H1 (cell line): ENCODE results near the gene CTSH. TPM values are rescaled to one million over a fixed set of nuclear protein-coding genes. Genes with fewer than 3 reads are reported as not detected.

ENCODE experiments used
- CTCF ChIA-PET: fragments of 300-600 bp; sonication (Branson Sonifier 250); formaldehyde crosslinking; loops from one replicate; lab custom pipeline; 2021; ENCODE audit not compliant: partially characterized antibody; lab: Charles Lee
- POLR2A ChIA-PET: fragments of 300-600 bp; sonication (Branson Sonifier 250); formaldehyde crosslinking; loops from one replicate; lab custom pipeline; 2021; ENCODE audit warnings: inconsistent platforms; ENCODE audit not compliant: partially characterized antibody; lab: Charles Lee
- DNase-seq, 2 experiments: peaks; one replicate each; pipeline versions ENCODE4 v3.0.0 to v3.0.0-alpha.2; 2010 to 2022; ENCODE audit warnings: low spot score in 2 of 2, low read depth in 1 of 2, mixed read lengths in 1 of 2
- FAIRE-seq: peaks from 2 replicates; lab custom pipeline; 2011; peaks lifted over from hg19 to GRCh38; lab: Jason Lieb, UNC
- H2AFZ ChIP-seq: 2 replicates; pipeline ENCODE4 v1.8.1; 2012; ENCODE audit warnings: low read length, inconsistent platforms
- H2AK5ac ChIP-seq: 2 replicates; pipeline ENCODE4 v1.6.1; 2013; ENCODE audit warnings: low read depth, low read length
- H2BK120ac ChIP-seq: replicated peaks from 2 replicates; pipeline ENCODE3; 2013; ENCODE audit warnings: low read depth, low read length, inconsistent platforms
- H2BK12ac ChIP-seq: 2 replicates; pipeline ENCODE4 v1.6.1; 2013; ENCODE audit warnings: low read depth, low read length
- H2BK15ac ChIP-seq: 2 replicates; pipeline ENCODE4 v1.6.1; 2013; ENCODE audit warnings: low read length
- H2BK20ac ChIP-seq: 2 replicates; pipeline ENCODE4 v1.6.1; 2013; ENCODE audit warnings: low read length
- H2BK5ac ChIP-seq: 2 replicates; pipeline ENCODE4 v1.6.1; 2013; ENCODE audit warnings: low read depth, low read length
- H3K14ac ChIP-seq: 2 replicates; pipeline ENCODE4 v1.6.1; 2013; ENCODE audit warnings: inconsistent platforms; ENCODE audit not compliant: insufficient read length
- H3K18ac ChIP-seq: 2 replicates; pipeline ENCODE4 v1.6.1; 2013; ENCODE audit warnings: low read length; ENCODE audit errors: extremely low read depth
- H3K23ac ChIP-seq: 2 replicates; pipeline ENCODE4 v1.6.1; 2013; ENCODE audit warnings: inconsistent platforms; ENCODE audit not compliant: insufficient read length
- H3K23me2 ChIP-seq: 2 replicates; pipeline ENCODE4 v1.6.1; 2013; ENCODE audit warnings: low read depth, low read length
- H3K27ac ChIP-seq: 2 replicates; pipeline ENCODE4 v1.6.1; 2011; ENCODE audit warnings: low read depth, low read length, inconsistent platforms
- H3K27me3 ChIP-seq, 4 experiments: replicated peaks in 1 of 4; 1 replicate in 1 of 4; 2 replicates in 3 of 4; pipeline versions ENCODE4 v1.6.1 to v1.8.1; 2011 to 2013; ENCODE audit warnings: low read length in 3 of 4, mild to moderate bottlenecking in 3 of 4, inconsistent platforms in 2 of 4, mixed read lengths in 2 of 4, moderate library complexity in 1 of 4; ENCODE audit not compliant: control insufficient read depth in 3 of 4, insufficient read depth in 3 of 4; ENCODE audit errors: extremely low read depth in 1 of 4
- H3K36me3 ChIP-seq, 4 experiments: 2 replicates each; pipeline versions ENCODE4 v1.6.1 to v1.8.1; 2011 to 2013; ENCODE audit warnings: mild to moderate bottlenecking in 4 of 4, low read length in 3 of 4, moderate library complexity in 2 of 4, control low read depth in 1 of 4, inconsistent platforms in 1 of 4; ENCODE audit not compliant: insufficient read depth in 4 of 4, control insufficient read depth in 2 of 4
- H3K4ac ChIP-seq: replicated peaks from 2 replicates; pipeline ENCODE3; 2013; ENCODE audit warnings: low read length, low read depth, mixed read lengths, inconsistent platforms; ENCODE audit not compliant: insufficient read length
- H3K4me1 ChIP-seq, 4 experiments: replicated peaks in 1 of 4; 1 replicate in 1 of 4; 2 replicates in 3 of 4; pipeline versions ENCODE4 v1.6.1 to v1.8.1; 2011 to 2013; ENCODE audit warnings: low read length in 3 of 4, inconsistent platforms in 2 of 4, mixed read lengths in 1 of 4; ENCODE audit not compliant: insufficient read depth in 4 of 4, control insufficient read depth in 3 of 4
- H3K4me2 ChIP-seq, 2 experiments: 2 replicates each; pipeline versions ENCODE4 v1.6.1 to v1.8.1; 2011 to 2013; ENCODE audit warnings: low read depth in 2 of 2, low read length in 2 of 2, control low read depth in 1 of 2, inconsistent platforms in 1 of 2, mild to moderate bottlenecking in 1 of 2; ENCODE audit not compliant: insufficient read depth in 1 of 2
- H3K4me3 ChIP-seq, 4 experiments: fragments of 200-600, 300-600 bp in 1 of 4; sonication (generic), shearing (Covaris generic), sonication (Bioruptor Twin) in 1 of 4; 2 replicates each; pipeline versions ENCODE4 v1.5.1 to v1.8.1; 2011 to 2016; ENCODE audit warnings: low read length in 4 of 4, low read depth in 3 of 4, control low read depth in 2 of 4, inconsistent platforms in 2 of 4, mild to moderate bottlenecking in 2 of 4, mixed read lengths in 1 of 4, moderate library complexity in 1 of 4; ENCODE audit not compliant: insufficient read depth in 2 of 4; ENCODE audit errors: extremely low read depth in 1 of 4
- H3K56ac ChIP-seq: replicated peaks from 2 replicates; pipeline ENCODE3; 2013; ENCODE audit warnings: low read depth, mild to moderate bottlenecking, mixed read lengths, low read length, inconsistent platforms; ENCODE audit not compliant: insufficient read length
- H3K79me1 ChIP-seq: 2 replicates; pipeline ENCODE4 v1.6.1; 2013; ENCODE audit warnings: low read depth, low read length, control low read depth
- H3K79me2 ChIP-seq, 2 experiments: 2 replicates each; pipeline versions ENCODE4 v1.6.1 to v1.8.1; 2012 to 2013; ENCODE audit warnings: low read length in 2 of 2, mild to moderate bottlenecking in 2 of 2, inconsistent platforms in 1 of 2; ENCODE audit not compliant: insufficient read depth in 2 of 2, control insufficient read depth in 1 of 2
- H3K9ac ChIP-seq, 4 experiments: replicated peaks in 1 of 4; 1 replicate in 1 of 4; 2 replicates in 3 of 4; pipeline versions ENCODE4 v1.6.1 to v1.8.1; 2011 to 2013; ENCODE audit warnings: low read depth in 3 of 4, low read length in 3 of 4, control low read depth in 2 of 4, mild to moderate bottlenecking in 2 of 4, moderate library complexity in 2 of 4, inconsistent platforms in 1 of 4; ENCODE audit errors: extremely low read depth in 1 of 4
- H3K9me3 ChIP-seq, 2 experiments: 2 replicates each; pipeline versions ENCODE4 v1.6.1 to v1.8.1; 2012 to 2013; ENCODE audit warnings: mild to moderate bottlenecking in 2 of 2, moderate library complexity in 2 of 2, control low read depth in 1 of 2, inconsistent platforms in 1 of 2, low read depth in 1 of 2, low read length in 1 of 2, mixed read lengths in 1 of 2; ENCODE audit not compliant: insufficient read depth in 2 of 2
- H4K20me1 ChIP-seq, 2 experiments: replicated peaks in 1 of 2; 2 replicates each; pipeline versions ENCODE3 to v1.8.1; 2011 to 2013; ENCODE audit warnings: inconsistent platforms in 2 of 2, low read length in 2 of 2, mild to moderate bottlenecking in 1 of 2; ENCODE audit not compliant: insufficient read depth in 2 of 2, control insufficient read depth in 1 of 2
- H4K5ac ChIP-seq: 2 replicates; pipeline ENCODE4 v1.6.1; 2013; ENCODE audit warnings: low read length, low read depth, mixed read lengths, inconsistent platforms; ENCODE audit not compliant: insufficient read length
- H4K8ac ChIP-seq: 2 replicates; pipeline ENCODE4 v1.8.0; 2013; ENCODE audit warnings: mild to moderate bottlenecking, moderate library complexity, low read length, inconsistent platforms; ENCODE audit not compliant: insufficient read depth; ENCODE audit errors: extremely low read depth
- H4K91ac ChIP-seq: replicated peaks from 2 replicates; pipeline ENCODE3; 2013; ENCODE audit warnings: low read length, mixed read lengths, inconsistent platforms; ENCODE audit not compliant: insufficient read length
- CREB1 ChIP-seq: IDR thresholded peaks from 2 replicates; pipeline ENCODE4 v1.6.1; 2012; ENCODE audit warnings: inconsistent platforms
- JUND ChIP-seq: IDR thresholded peaks from 2 replicates; pipeline ENCODE4 v1.6.1; 2011; ENCODE audit warnings: mild to moderate bottlenecking, improper control_type of control experiment, low read length
- NANOG ChIP-seq: IDR thresholded peaks from 2 replicates; pipeline ENCODE4 v1.6.1; 2011; ENCODE audit warnings: low read length, low read depth, mild to moderate bottlenecking, inconsistent platforms; ENCODE audit not compliant: insufficient read depth, poor library complexity, severe bottlenecking
- RAD21 ChIP-seq, 2 experiments: IDR thresholded peaks in 1 of 2; conservative IDR thresholded peaks in 1 of 2; 2 replicates each; pipeline ENCODE4 v1.6.1; 2011; ENCODE audit warnings: low read depth in 2 of 2, low read length in 2 of 2, improper control_type of control experiment in 1 of 2, inconsistent platforms in 1 of 2, mild to moderate bottlenecking in 1 of 2, moderate library complexity in 1 of 2
- RFX5 ChIP-seq: IDR thresholded peaks from 2 replicates; pipeline ENCODE4 v1.6.1; 2011; ENCODE audit warnings: low read depth, low read length, improper control_type of control experiment, borderline replicate concordance
- WGBS, 2 experiments: shearing (Covaris generic) in 1 of 2; methylation state at CpG; one replicate each; pipeline versions ENCODE4 v1.1.6 to v1.1.7; 2013 to 2015; ENCODE audit warnings: low lambda C conversion rate in 2 of 2, mixed read lengths in 2 of 2, inconsistent platforms in 1 of 2, low coverage in 1 of 2, missing lambda C conversion rate in 1 of 2; ENCODE audit not compliant: insufficient replicate concordance in 2 of 2, insufficient coverage in 1 of 2, insufficient read length in 1 of 2; ENCODE audit errors: extremely low coverage in 1 of 2, missing lambda C conversion rate in 1 of 2; 5-methylcytosine and 5-hydroxymethylcytosine counted together
- polyA plus RNA-seq, 7 experiments: library from polyadenylated mRNA; depleted of rRNA in 3 of 7; stranded (reverse) in 5 of 7; unstranded in 2 of 7; fragments of >200 nt in 5 of 7; fragments of 200-250 nt in 2 of 7; gene quantifications; 1 replicate in 5 of 7; 2 replicates in 1 of 7; 4 replicates in 1 of 7; pipeline versions ENCODE4 v1.2.1 to v1.2.3, GENCODE V29; 2011 to 2013; ENCODE audit warnings: missing spikeins in 2 of 7, mixed read lengths in 2 of 7
- total RNA-seq: library from RNA; stranded (reverse); fragmentation: NEBNext Ultra II Directional; extraction: Animal tissue kit (Norgen Biotek cat#: 25700); gene quantifications from 2 replicates; pipeline ENCODE4 v1.2.1, GENCODE V29; 2021
- TF ChIP-seq, protein P1 (sequence below), 3 experiments: IDR thresholded peaks; 1 replicate in 2 of 3; 2 replicates in 1 of 3; pipeline versions ENCODE4 v1.5.1 to v1.6.1; 2011; ENCODE audit warnings: low read length in 3 of 3, mild to moderate bottlenecking in 3 of 3, inconsistent platforms in 2 of 3, low read depth in 1 of 3, moderate library complexity in 1 of 3; ENCODE audit not compliant: insufficient read depth in 1 of 3; ENCODE audit errors: control extremely low read depth in 1 of 3
- TF ChIP-seq, protein P2 (sequence below): IDR thresholded peaks from 2 replicates; pipeline ENCODE4 v1.6.1; 2012; ENCODE audit warnings: inconsistent platforms

Gene CTSH
- total and polyA plus RNA-seq, 2 of the 8 experiments (the other 6 are each of a cell fraction or from before 2014, with no cell fraction given): 34.0 to 36.8 TPM

DNA sequence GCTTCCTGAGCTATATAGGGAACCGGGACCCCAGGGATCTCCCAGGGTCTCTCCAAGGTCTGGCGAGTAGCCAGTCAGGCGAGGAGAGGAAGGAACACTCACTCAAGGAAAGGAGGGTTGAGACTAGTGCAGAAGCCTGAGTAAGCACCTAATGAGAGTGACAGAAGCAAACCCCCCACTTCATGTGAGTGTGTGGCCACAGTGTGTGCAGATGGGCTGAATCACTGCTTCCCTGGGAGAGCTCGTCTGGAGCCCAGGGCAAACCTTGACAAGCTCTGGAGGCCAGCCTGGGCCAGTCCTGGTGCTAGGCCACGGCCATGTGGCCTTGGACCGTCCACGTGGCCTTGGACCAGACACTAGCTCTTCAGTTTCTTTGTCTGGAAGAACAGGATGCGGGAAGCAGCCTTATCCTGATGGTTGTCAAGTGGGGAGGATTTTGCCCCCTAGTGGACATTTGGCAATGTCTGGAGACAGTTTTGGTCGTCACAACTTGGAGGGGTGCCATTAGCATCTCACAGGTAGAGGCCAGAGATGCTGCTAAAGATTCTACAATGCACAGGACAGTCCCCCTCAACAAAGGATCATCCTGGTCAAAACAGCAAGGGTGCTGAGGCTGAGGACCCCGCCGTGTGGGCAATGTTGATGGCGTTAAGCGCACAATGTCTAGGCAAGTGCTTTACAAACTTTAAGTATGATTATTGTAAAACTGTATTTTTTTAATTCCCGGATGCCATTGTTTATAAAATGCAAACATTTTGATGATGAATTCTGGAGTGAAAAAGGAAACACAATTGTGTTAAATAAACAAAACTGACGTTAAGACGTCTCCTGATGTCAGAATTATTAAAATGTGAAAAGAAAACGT, 34.8 kb upstream of the CTSH start:
- peak overlapping the region; percentile 99 for H2BK12ac ChIP-seq
- H4K91ac ChIP-seq: peak overlapping the region; percentile 94
- H2BK20ac ChIP-seq: peak overlapping the region; percentile 40; the same call in 1 of the 2 replicates
- 58% methylated on average over 16 of the region's 17 CpGs; no CpG with 5 or more reads in 1 of the 2 experiments for WGBS, 2 experiments
- H3K79me1 ChIP-seq: no peaks in the 10 kb centered on the region
- peak overlapping the region; percentile 94 for H2BK15ac ChIP-seq
- peak; percentile 69 to 79 for DNase-seq
- FAIRE-seq: peak; percentile 86
- H3K4me3 ChIP-seq: no peak overlapping the region
- H3K18ac ChIP-seq: peak overlapping the region; percentile 91
- no peak overlapping the region for H3K23ac ChIP-seq
- H3K9me3 ChIP-seq: no peaks in the 10 kb centered on the region
- H4K5ac ChIP-seq: peak overlapping the region; percentile 34
- 0 out of 2 replicates have a peak overlapping the region, but pooled peaks have one; percentile 89 for H2AK5ac ChIP-seq
- H2BK5ac ChIP-seq: peak overlapping the region; percentile 79; the same call in 1 of the 2 replicates
- no peaks in the 10 kb centered on the region for H4K20me1 ChIP-seq
- H2AFZ ChIP-seq: peak overlapping the region; percentile 88
- no peaks in the 10 kb centered on the region; a peak in 2 of 7 replicates for H3K4me1 ChIP-seq
- H3K4me2 ChIP-seq: no peak overlapping the region
- H3K4ac ChIP-seq: peak overlapping the region; percentile 12
- CTCF ChIA-PET: interaction anchor here (0.6 to 8.1 kb wide), 44 partner anchors 9 to 360 kb away, joined by 3 to 123 read pairs (median 5); partner anchors contain the start of gene CTSH
- H4K8ac ChIP-seq: peak overlapping the region; percentile 93; the same call in 1 of the 2 replicates
- H3K36me3 ChIP-seq: no peaks in the 10 kb centered on the region
- H3K9ac ChIP-seq: peak overlapping the region in 2 of 4 experiments; percentile 16 to 39; a peak in 2 of 7 replicates
- H3K23me2 ChIP-seq: no peaks in the 10 kb centered on the region
- H2BK120ac ChIP-seq: peak overlapping the region; percentile 26
- POLR2A ChIA-PET: interaction anchor here (0.7 to 4.5 kb wide), 10 partner anchors 10 to 95 kb away, joined by 3 to 20 read pairs (median 3); partner anchors contain the start of gene CTSH
- no peaks in the 10 kb centered on the region for H3K79me2 ChIP-seq
- H3K14ac ChIP-seq: no peak overlapping the region
- no peak overlapping the region for H3K56ac ChIP-seq
- peaks cover 0 to 13% (median 8%) of the 10 kb centered on the region in 4 experiments; a peak in 3 of 7 replicates for H3K27me3 ChIP-seq
- H3K27ac ChIP-seq: no peak overlapping the region
- TF ChIP-seq JUND (no peak), RFX5 (no peak), CREB1 (peak; percentile 66; the same call in 1 of the 2 replicates), RAD21 (IDR thresholded peaks at IDR 0.05 in 1 of 2, conservative IDR thresholded peaks at IDR 0.05 in 1 of 2; ENCODE audit: low read depth in 2 of 2, low read length in 2 of 2) (peak; percentile 77 to 87), NANOG (no peak)
- TF ChIP-seq, protein P1, sequence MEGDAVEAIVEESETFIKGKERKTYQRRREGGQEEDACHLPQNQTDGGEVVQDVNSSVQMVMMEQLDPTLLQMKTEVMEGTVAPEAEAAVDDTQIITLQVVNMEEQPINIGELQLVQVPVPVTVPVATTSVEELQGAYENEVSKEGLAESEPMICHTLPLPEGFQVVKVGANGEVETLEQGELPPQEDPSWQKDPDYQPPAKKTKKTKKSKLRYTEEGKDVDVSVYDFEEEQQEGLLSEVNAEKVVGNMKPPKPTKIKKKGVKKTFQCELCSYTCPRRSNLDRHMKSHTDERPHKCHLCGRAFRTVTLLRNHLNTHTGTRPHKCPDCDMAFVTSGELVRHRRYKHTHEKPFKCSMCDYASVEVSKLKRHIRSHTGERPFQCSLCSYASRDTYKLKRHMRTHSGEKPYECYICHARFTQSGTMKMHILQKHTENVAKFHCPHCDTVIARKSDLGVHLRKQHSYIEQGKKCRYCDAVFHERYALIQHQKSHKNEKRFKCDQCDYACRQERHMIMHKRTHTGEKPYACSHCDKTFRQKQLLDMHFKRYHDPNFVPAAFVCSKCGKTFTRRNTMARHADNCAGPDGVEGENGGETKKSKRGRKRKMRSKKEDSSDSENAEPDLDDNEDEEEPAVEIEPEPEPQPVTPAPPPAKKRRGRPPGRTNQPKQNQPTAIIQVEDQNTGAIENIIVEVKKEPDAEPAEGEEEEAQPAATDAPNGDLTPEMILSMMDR (IDR thresholded peaks at IDR 0.05; ENCODE audit: control extremely low read depth in 1 of 3, insufficient read depth in 1 of 3, low read depth in 1 of 3, low read length in 3 of 3): peak; percentile 75 to 92 (median 82)
- TF ChIP-seq, protein P2, sequence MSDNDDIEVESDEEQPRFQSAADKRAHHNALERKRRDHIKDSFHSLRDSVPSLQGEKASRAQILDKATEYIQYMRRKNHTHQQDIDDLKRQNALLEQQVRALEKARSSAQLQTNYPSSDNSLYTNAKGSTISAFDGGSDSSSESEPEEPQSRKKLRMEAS: peak; percentile 100
